Right lobe of liver (tissue), 6 donors: ENCODE data around the gene ADGRG3. TPM values are rescaled to one million over a fixed set of nuclear protein-coding genes. Genes with fewer than 3 reads are reported as not detected.

Source experiments
- ATAC-seq, 4 donors: fragments of 200-7000 bp; cut with Tn5 transposase; one replicate each; pipeline ENCODE4 v1.9.1; 2020; ENCODE audit warnings: mild to moderate bottlenecking in 4 of 4, moderate library complexity in 4 of 4
- DNase-seq, 3 donors: peaks; one replicate each; pipeline ENCODE4 v3.0.0-alpha.2; 2020
- H3K27ac ChIP-seq, 3 donors: fragments of 200-600 bp; one replicate each; pipeline ENCODE4 v1.8.0; 2022
- H3K27me3 ChIP-seq, 2 donors: fragments of 200-600 bp; one replicate each; pipeline ENCODE4 v1.8.0; 2022
- H3K36me3 ChIP-seq, 4 donors: fragments of 200-600 bp; sonication (generic) in 1 of 4; one replicate each; pipeline versions ENCODE4 v1.5.1 to v1.8.0; 2017 to 2022; ENCODE audit warnings: control low read depth in 1 of 4
- H3K4me1 ChIP-seq, 4 donors: fragments of 200-600 bp; sonication (generic) in 1 of 4; one replicate each; pipeline versions ENCODE4 v1.5.1 to v1.8.0; 2017 to 2022; ENCODE audit warnings: control low read depth in 1 of 4
- H3K4me3 ChIP-seq, 3 donors: fragments of 200-600 bp; one replicate each; pipeline ENCODE4 v1.8.0; 2022
- H3K9me3 ChIP-seq, 4 donors: fragments of 200-600 bp; sonication (generic) in 1 of 4; one replicate each; pipeline versions ENCODE4 v1.5.1 to v1.8.0; 2017 to 2022; ENCODE audit warnings: control low read depth in 1 of 4
- CTCF ChIP-seq, 4 donors: fragments of 200-600 bp in 3 of 4; fragments of 450-650 bp in 1 of 4; IDR thresholded peaks; one replicate each; pipeline versions ENCODE4 v1.5.1 to v1.8.0; 2016 to 2022; ENCODE audit warnings: antibody characterized with exemption in 4 of 4, mild to moderate bottlenecking in 2 of 4
- POLR2A ChIP-seq: fragments of 450-650 bp; IDR thresholded peaks from one replicate; pipeline ENCODE4 v1.6.1; 2017; ENCODE audit warnings: antibody characterized with exemption, mild to moderate bottlenecking
- WGBS: methylation state at CpG from one replicate; pipeline ENCODE4 v1.1.6; 2018; ENCODE audit warnings: low coverage, low lambda C conversion rate; ENCODE audit not compliant: insufficient coverage; ENCODE audit errors: missing lambda C conversion rate; 5-methylcytosine and 5-hydroxymethylcytosine counted together
- intact Hi-C, 2 donors: fragments of 100-400 bp; cut with DNase I; formaldehyde crosslinking; loops; one replicate each; pipeline versions ENCODE4 v1.11.2 to v1.14.1; 2022
- total RNA-seq, 6 experiments: library from RNA; depleted of rRNA in 2 of 6; stranded (reverse); fragments of >200 nt in 2 of 6; fragmentation: NEBNext Ultra II Directional in 3 of 6; extraction: Animal tissue kit (Norgen Biotek cat#: 25700) in 3 of 6; gene quantifications; one replicate each; pipeline versions ENCODE4 v1.1.0 to v1.2.4, GENCODE V29; 2016 to 2023
- donor health status: DM: no; HTN: yes; CAD: no.
- donor health status: DM: no; HTN: no; CAD: no.
- donor health status: DM: no; HTN: no; CAD: no.
- donor health status: DM: no; HTN: yes; CAD: no.
- donor health status: DM: no; HTN: yes; CAD: no.

ADGRG3 gene
- total RNA-seq, 6 experiments from 2014 or later, result 0.37 to 1.6 (median 0.83) TPM

- H3K36me3 ChIP-seq, result no peaks in the 10 kb centered on the region
- TF ChIP-seq CTCF (IDR thresholded peaks at IDR 0.05) (no peak), POLR2A (no peak)
- no peaks in the 10 kb centered on the region for H3K9me3 ChIP-seq
- intact Hi-C loops, result no loop called here
- H3K4me3 ChIP-seq, result no peak overlapping the region
- DNase-seq, result no peak
- 50% methylated on average over 1 of the region's 12 CpGs for WGBS
- no peak overlapping the region for H3K27ac ChIP-seq
- no peaks in the 10 kb centered on the region for H3K27me3 ChIP-seq
- H3K4me1 ChIP-seq, result peaks cover 0 to 34% (median 11%) of the 10 kb centered on the region in 4 donors
- ATAC-seq, result no peak
These were observed 10.9 kb downstream of the ADGRG3 start for GRCh38 chr16:57679016-57679415.

- 74% methylated on average over 5 of the region's 7 CpGs for WGBS
- H3K9me3 ChIP-seq, result no peaks in the 10 kb centered on the region
- no peak overlapping the region for H3K4me3 ChIP-seq
- H3K36me3 ChIP-seq, result no peaks in the 10 kb centered on the region
- no peak for TF ChIP-seq CTCF (IDR thresholded peaks at IDR 0.05)
- no peak for TF ChIP-seq POLR2A
- peaks cover 0 to 34% (median 11%) of the 10 kb centered on the region in 4 donors for H3K4me1 ChIP-seq
- intact Hi-C loops, result no loop called here
- DNase-seq, result no peak
- no peak overlapping the region for H3K27ac ChIP-seq
- H3K27me3 ChIP-seq, result no peaks in the 10 kb centered on the region
- ATAC-seq, result no peak
These were observed 11.8 kb downstream of the ADGRG3 start for GRCh38 chr16:57679767-57680482.

GRCh38 chr16:57680842-57681375, 12.8 kb downstream of the ADGRG3 start:
- Histone ChIP-seq H3K9me3 (no peaks in the 10 kb centered on the region), H3K4me3 (no peak overlapping the region), H3K27ac (no peak overlapping the region), H3K36me3 (no peaks in the 10 kb centered on the region), H3K27me3 (no peaks in the 10 kb centered on the region), H3K4me1 (peaks cover 0 to 25% (median 8%) of the 10 kb centered on the region in 4 donors)
- intact Hi-C loops, result no loop called here
- DNase-seq, result no peak
- 76% methylated on average over 5 of the region's 5 CpGs for WGBS
- no peak for ATAC-seq
- TF ChIP-seq POLR2A, result no peak
- no peak for TF ChIP-seq CTCF (IDR thresholded peaks at IDR 0.05)

DNA sequence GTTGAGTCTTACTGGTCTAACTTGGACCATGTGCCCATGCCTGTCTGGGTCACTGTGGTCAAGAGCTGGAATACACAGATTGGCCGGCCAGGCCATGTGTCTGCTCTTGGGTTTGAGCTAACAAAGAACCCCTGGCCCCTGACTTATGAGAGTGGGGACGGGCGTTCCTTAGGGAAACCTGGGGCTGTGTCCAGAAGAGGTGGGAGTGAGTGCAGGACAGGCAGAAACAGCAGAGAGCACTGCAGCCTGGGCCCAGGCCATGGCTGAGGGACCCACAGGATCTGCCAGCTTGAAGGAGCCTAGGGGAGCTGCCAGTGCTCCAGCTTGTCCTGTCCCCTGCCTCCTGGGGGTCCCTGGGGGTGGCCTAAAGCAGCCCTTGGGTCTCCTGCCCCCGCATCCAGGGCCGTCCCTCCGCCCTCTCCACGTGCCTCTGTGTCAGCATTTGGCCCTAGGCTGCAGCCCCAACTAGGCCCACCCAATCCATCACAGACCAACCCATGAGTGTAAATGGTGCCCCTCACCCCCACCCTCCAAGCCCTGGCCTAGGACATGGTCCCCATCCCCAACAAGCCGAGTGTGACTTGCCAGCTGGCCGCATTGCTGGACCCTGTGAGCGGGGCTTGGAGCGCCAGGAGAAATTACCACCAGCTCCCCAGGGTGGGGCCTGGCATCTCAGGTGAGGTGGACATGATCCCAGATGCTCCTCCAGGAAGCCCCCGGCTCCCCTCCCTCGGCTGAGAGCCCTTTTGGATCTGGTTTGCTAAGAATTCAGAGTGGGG, 14.0 kb downstream of the ADGRG3 start:
- intact Hi-C loops, result no loop called here
- Histone ChIP-seq H3K27ac (no peak overlapping the region), H3K9me3 (no peaks in the 10 kb centered on the region), H3K4me3 (no peak overlapping the region), H3K27me3 (no peaks in the 10 kb centered on the region), H3K4me1 (peaks cover 0 to 12% (median 4%) of the 10 kb centered on the region in 4 donors), H3K36me3 (no peaks in the 10 kb centered on the region)
- ATAC-seq (no peak), DNase-seq (no peak)
- 100% methylated on average over 1 of the region's 13 CpGs for WGBS
- TF ChIP-seq CTCF (IDR thresholded peaks at IDR 0.05) (no peak), POLR2A (no peak)
